HEK293 (cell line): Measurements from ENCODE around the gene PBXIP1.

Experiments
- CTCF ChIA-PET: fragments of 350-600 bp; formaldehyde crosslinking; extraction: SDS; loops from one replicate; lab custom pipeline; 2021; ENCODE audit warnings: antibody characterized with exemption; lab: Yijun Ruan, JAX
- POLR2A ChIA-PET: fragments of 300-600 bp; formaldehyde crosslinking; extraction: SDS; loops from one replicate; lab custom pipeline; 2020; ENCODE audit warnings: antibody characterized with exemption, inconsistent platforms; lab: Yijun Ruan, JAX
- H3K27ac ChIP-seq: fragments of 200-500 bp; sonication (Bioruptor generic); 2 replicates; pipeline ENCODE4 v1.5.1; 2014; ENCODE audit warnings: low read depth, low read length, control low read depth, inconsistent platforms; ENCODE audit errors: extremely low read depth
- H3K36me3 ChIP-seq, 2 experiments: fragments of 200-500 bp in 1 of 2; sonication (Bioruptor generic) in 1 of 2; 1 replicate in 1 of 2; 2 replicates in 1 of 2; pipeline ENCODE4 v1.5.1; 2014 to 2017; ENCODE audit warnings: inconsistent platforms in 2 of 2, low read length in 2 of 2; ENCODE audit not compliant: control insufficient read depth in 2 of 2, insufficient read depth in 1 of 2
- H3K4me1 ChIP-seq: fragments of 200-500 bp; sonication (Bioruptor generic); 2 replicates; pipeline ENCODE4 v1.5.1; 2014; ENCODE audit warnings: mild to moderate bottlenecking, low read length, inconsistent platforms; ENCODE audit not compliant: control insufficient read depth, insufficient read depth
- H3K4me3 ChIP-seq: 2 replicates; pipeline ENCODE4 v1.5.1; 2011; ENCODE audit warnings: low read depth, mild to moderate bottlenecking, control low read depth, low read length, moderate library complexity
- H3K9me3 ChIP-seq: fragments of 200-500 bp; sonication (Bioruptor generic); 2 replicates; pipeline ENCODE4 v1.5.1; 2014; ENCODE audit warnings: low read depth, low read length, inconsistent platforms; ENCODE audit not compliant: control insufficient read depth, insufficient read depth
- GLI2 ChIP-seq: fragments of 450-650 bp; formaldehyde crosslinking; IDR thresholded peaks from 2 replicates; pipeline ENCODE4; 2017; ENCODE audit warnings: missing biosample characterization, missing genetic modification characterization, low read depth, borderline replicate concordance
- KLF16 ChIP-seq: fragments of 450-650 bp; formaldehyde crosslinking; IDR thresholded peaks from 2 replicates; pipeline ENCODE4 v1.5.1; 2017; ENCODE audit warnings: missing biosample characterization, missing genetic modification characterization
- OSR2 ChIP-seq: fragments of 450-650 bp; formaldehyde crosslinking; IDR thresholded peaks from 2 replicates; pipeline ENCODE4 v1.5.1; 2016; ENCODE audit warnings: missing biosample characterization, missing genetic modification characterization
- REPIN1 ChIP-seq: fragments of 450-650 bp; formaldehyde crosslinking; IDR thresholded peaks from 2 replicates; pipeline ENCODE4 v1.5.1; 2017; ENCODE audit warnings: missing biosample characterization, missing genetic modification characterization, low read depth
- SCRT2 ChIP-seq: fragments of 450-650 bp; formaldehyde crosslinking; IDR thresholded peaks from 2 replicates; pipeline ENCODE4 v1.5.1; 2016; ENCODE audit warnings: missing biosample characterization, missing genetic modification characterization
- SP2 ChIP-seq: fragments of 450-650 bp; formaldehyde crosslinking; IDR thresholded peaks from 2 replicates; pipeline ENCODE4 v1.5.1; 2016; ENCODE audit warnings: missing biosample characterization, missing genetic modification characterization
- ZNF10 ChIP-seq: fragments of 450-650 bp; formaldehyde crosslinking; IDR thresholded peaks from 2 replicates; pipeline ENCODE4 v1.5.1; 2017; ENCODE audit warnings: missing biosample characterization, missing genetic modification characterization
- ZNF174 ChIP-seq: fragments of 450-650 bp; formaldehyde crosslinking; IDR thresholded peaks from 2 replicates; pipeline ENCODE4 v1.5.0; 2017; ENCODE audit warnings: missing biosample characterization, mild to moderate bottlenecking, missing genetic modification characterization
- ZNF24 ChIP-seq: fragments of 450-650 bp; formaldehyde crosslinking; IDR thresholded peaks from 2 replicates; pipeline ENCODE4 v1.5.1; 2016; ENCODE audit warnings: missing biosample characterization, missing genetic modification characterization
- ZNF311 ChIP-seq: fragments of 450-650 bp; formaldehyde crosslinking; IDR thresholded peaks from 2 replicates; pipeline ENCODE4 v1.5.1; 2017; ENCODE audit warnings: missing biosample characterization, missing genetic modification characterization, borderline replicate concordance
- ZNF416 ChIP-seq: fragments of 450-650 bp; formaldehyde crosslinking; IDR thresholded peaks from 2 replicates; pipeline ENCODE4 v1.5.1; 2016; ENCODE audit warnings: missing biosample characterization, missing genetic modification characterization
- ZNF529 ChIP-seq: fragments of 450-650 bp; formaldehyde crosslinking; IDR thresholded peaks from 2 replicates; pipeline ENCODE4 v1.5.1; 2017; ENCODE audit warnings: missing genetic modification characterization, missing biosample characterization; ENCODE audit not compliant: insufficient replicate concordance
- ZNF530 ChIP-seq: fragments of 450-650 bp; formaldehyde crosslinking; IDR thresholded peaks from 2 replicates; pipeline ENCODE4 v1.5.1; 2016; ENCODE audit warnings: low read depth, missing biosample characterization, missing genetic modification characterization
- ZNF585B ChIP-seq: fragments of 450-650 bp; formaldehyde crosslinking; IDR thresholded peaks from 2 replicates; pipeline ENCODE4 v1.5.1; 2016; ENCODE audit warnings: missing biosample characterization, missing genetic modification characterization
- ZNF600 ChIP-seq: fragments of 450-650 bp; formaldehyde crosslinking; IDR thresholded peaks from 2 replicates; pipeline ENCODE4 v1.5.1; 2016; ENCODE audit warnings: missing biosample characterization, missing genetic modification characterization
- ZNF76 ChIP-seq: fragments of 450-650 bp; formaldehyde crosslinking; IDR thresholded peaks from 2 replicates; pipeline ENCODE4; 2016; ENCODE audit warnings: low read depth, missing biosample characterization, missing genetic modification characterization, borderline replicate concordance
- ZNF843 ChIP-seq: fragments of 450-650 bp; formaldehyde crosslinking; IDR thresholded peaks from 2 replicates; pipeline ENCODE4 v1.5.1; 2016; ENCODE audit warnings: missing biosample characterization, missing genetic modification characterization
- ZXDB ChIP-seq: fragments of 450-650 bp; formaldehyde crosslinking; IDR thresholded peaks from 2 replicates; pipeline ENCODE4 v1.5.1; 2016; ENCODE audit warnings: missing biosample characterization, missing genetic modification characterization
- TF ChIP-seq, protein P1 (sequence below): fragments of 450-650 bp; formaldehyde crosslinking; IDR thresholded peaks from 2 replicates; pipeline ENCODE4 v1.5.1; 2016; ENCODE audit warnings: missing biosample characterization, missing genetic modification characterization
- TF ChIP-seq, protein P2 (sequence below): fragments of 450-650 bp; formaldehyde crosslinking; IDR thresholded peaks from 2 replicates; pipeline ENCODE4 v1.5.1; 2016; ENCODE audit warnings: missing biosample characterization, missing genetic modification characterization
- TF ChIP-seq, protein P3 (sequence below): fragments of 450-650 bp; formaldehyde crosslinking; IDR thresholded peaks from 2 replicates; pipeline ENCODE4 v1.5.1; 2016; ENCODE audit warnings: missing biosample characterization, missing genetic modification characterization
- TF ChIP-seq, protein P4 (sequence below): fragments of 450-650 bp; formaldehyde crosslinking; IDR thresholded peaks from 2 replicates; pipeline ENCODE4 v1.5.1; 2016; ENCODE audit warnings: missing biosample characterization, missing genetic modification characterization, borderline replicate concordance

PBXIP1 gene

DNA sequence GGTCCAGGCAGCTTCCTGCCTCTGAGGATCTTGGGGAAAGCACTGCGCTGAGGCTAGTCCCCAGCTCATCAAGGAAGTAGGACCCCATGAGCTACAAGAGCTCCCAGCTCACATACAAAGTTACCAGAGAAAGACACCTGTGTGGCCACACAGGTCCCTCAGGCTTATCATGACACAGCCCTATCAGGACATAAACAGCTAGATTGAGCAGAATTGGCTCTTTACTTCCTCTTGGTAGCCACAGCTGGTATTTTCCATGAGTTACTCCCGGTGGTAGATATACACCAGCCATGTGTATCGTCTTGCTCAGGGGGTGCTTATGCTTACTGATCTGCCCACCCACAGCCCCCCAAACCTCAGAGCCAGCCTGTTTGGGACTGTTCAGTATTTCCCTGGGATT lies 38.7 kb upstream of the PBXIP1 start:
- no peak overlapping the region for H3K4me3 ChIP-seq
- ChIA-PET CTCF (interaction anchor here (0.6 to 8.9 kb wide), 13 partner anchors 9 to 91 kb away, joined by 3 to 55 read pairs (median 4); partner anchors contain the start of genes FLAD1, PBXIP1, PYGO2 and SHC1), POLR2A (interaction anchor here (0.6 to 3.3 kb wide), 11 partner anchors 9 to 50 kb away, joined by 3 to 28 read pairs (median 4); partner anchors contain the start of genes FLAD1, PBXIP1, PYGO2 and SHC1)
- peaks cover under 1% of the 10 kb centered on the region; the same call in 1 of the 2 replicates for H3K4me1 ChIP-seq
- H3K36me3 ChIP-seq, result peaks cover 0 to 20% of the 10 kb centered on the region in 2 experiments; a peak in 2 of 3 replicates
- no peak for TF ChIP-seq ZNF10 (tag by site-specific recombination)
- no peak for TF ChIP-seq ZXDB
- no peak for TF ChIP-seq ZNF416 (tag by site-specific recombination)
- no peak for TF ChIP-seq ZNF76 (tag by site-specific recombination)
- TF ChIP-seq ZNF24 (tag by site-specific recombination), result no peak
- TF ChIP-seq, protein P1, sequence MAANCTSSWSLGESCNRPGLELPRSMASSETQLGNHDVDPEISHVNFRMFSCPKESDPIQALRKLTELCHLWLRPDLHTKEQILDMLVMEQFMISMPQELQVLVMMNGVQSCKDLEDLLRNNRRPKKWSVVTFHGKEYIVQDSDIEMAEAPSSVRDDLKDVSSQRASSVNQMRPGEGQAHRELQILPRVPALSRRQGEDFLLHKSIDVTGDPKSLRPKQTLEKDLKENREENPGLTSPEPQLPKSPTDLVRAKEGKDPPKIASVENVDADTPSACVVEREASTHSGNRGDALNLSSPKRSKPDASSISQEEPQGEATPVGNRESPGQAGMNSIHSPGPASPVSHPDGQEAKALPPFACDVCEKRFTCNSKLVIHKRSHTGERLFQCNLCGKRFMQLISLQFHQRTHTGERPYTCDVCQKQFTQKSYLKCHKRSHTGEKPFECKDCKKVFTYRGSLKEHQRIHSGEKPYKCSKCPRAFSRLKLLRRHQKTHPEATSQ (tag by site-specific recombination), result no peak
- no peak for TF ChIP-seq ZNF585B (tag by site-specific recombination)
- TF ChIP-seq KLF16, result no peak
- no peak for TF ChIP-seq OSR2
- TF ChIP-seq SP2, result no peak
- no peak for TF ChIP-seq ZNF311 (tag by site-specific recombination)
- TF ChIP-seq, protein P2, sequence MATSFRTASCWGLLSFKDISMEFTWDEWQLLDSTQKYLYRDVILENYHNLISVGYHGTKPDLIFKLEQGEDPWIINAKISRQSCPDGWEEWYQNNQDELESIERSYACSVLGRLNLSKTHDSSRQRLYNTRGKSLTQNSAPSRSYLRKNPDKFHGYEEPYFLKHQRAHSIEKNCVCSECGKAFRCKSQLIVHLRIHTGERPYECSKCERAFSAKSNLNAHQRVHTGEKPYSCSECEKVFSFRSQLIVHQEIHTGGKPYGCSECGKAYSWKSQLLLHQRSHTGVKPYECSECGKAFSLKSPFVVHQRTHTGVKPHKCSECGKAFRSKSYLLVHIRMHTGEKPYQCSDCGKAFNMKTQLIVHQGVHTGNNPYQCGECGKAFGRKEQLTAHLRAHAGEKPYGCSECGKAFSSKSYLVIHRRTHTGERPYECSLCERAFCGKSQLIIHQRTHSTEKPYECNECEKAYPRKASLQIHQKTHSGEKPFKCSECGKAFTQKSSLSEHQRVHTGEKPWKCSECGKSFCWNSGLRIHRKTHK, result no peak
- TF ChIP-seq GLI2 (tag by site-specific recombination), result no peak
- TF ChIP-seq ZNF174 (tag by site-specific recombination), result no peak
- no peak for TF ChIP-seq ZNF843 (tag by site-specific recombination)
- TF ChIP-seq REPIN1 (tag by site-specific recombination), result no peak
- no peak for TF ChIP-seq SCRT2 (tag by site-specific recombination)
- TF ChIP-seq ZNF529, result no peak
- no peak overlapping the region for H3K27ac ChIP-seq
- H3K9me3 ChIP-seq, result no peaks in the 10 kb centered on the region

DNA sequence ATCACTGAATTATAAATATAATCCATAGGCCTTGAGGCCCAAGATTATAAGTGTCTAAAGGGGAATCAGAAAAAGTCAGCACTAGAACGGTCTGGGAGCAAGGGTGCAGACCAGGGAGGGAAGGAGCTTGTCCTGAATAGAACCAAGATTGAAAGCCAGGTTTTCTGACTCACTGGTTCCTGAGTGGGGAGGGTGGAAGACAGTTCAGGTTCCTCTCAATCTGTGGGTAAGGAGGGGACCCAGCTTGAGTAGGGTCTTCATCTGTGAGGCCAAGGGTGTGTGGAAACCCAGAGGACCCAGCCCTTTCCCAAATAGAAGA lies 38.3 kb upstream of the PBXIP1 start:
- Histone ChIP-seq H3K36me3 (peaks cover 0 to 23% of the 10 kb centered on the region in 2 experiments; a peak in 2 of 3 replicates), H3K4me3 (no peak overlapping the region), H3K9me3 (no peaks in the 10 kb centered on the region), H3K4me1 (no peaks in the 10 kb centered on the region), H3K27ac (no peak overlapping the region)
- POLR2A ChIA-PET, result interaction anchor here (0.8 to 3.3 kb wide), 11 partner anchors 11 to 338 kb away, joined by 3 to 28 read pairs (median 4); partner anchors contain the start of genes FLAD1, PBXIP1 and PYGO2
- CTCF ChIA-PET, result interaction anchor here (0.6 to 8.9 kb wide), 11 partner anchors 11 to 91 kb away, joined by 3 to 55 read pairs (median 4); partner anchors contain the start of genes FLAD1 and PYGO2
- TF ChIP-seq ZNF530, result no peak
- TF ChIP-seq, protein P3, sequence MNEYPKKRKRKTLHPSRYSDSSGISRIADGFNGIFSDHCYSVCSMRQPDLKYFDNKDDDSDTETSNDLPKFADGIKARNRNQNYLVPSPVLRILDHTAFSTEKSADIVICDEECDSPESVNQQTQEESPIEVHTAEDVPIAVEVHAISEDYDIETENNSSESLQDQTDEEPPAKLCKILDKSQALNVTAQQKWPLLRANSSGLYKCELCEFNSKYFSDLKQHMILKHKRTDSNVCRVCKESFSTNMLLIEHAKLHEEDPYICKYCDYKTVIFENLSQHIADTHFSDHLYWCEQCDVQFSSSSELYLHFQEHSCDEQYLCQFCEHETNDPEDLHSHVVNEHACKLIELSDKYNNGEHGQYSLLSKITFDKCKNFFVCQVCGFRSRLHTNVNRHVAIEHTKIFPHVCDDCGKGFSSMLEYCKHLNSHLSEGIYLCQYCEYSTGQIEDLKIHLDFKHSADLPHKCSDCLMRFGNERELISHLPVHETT (tag by site-specific recombination), result no peak
- no peak for TF ChIP-seq ZNF10 (tag by site-specific recombination)
- TF ChIP-seq, protein P4, sequence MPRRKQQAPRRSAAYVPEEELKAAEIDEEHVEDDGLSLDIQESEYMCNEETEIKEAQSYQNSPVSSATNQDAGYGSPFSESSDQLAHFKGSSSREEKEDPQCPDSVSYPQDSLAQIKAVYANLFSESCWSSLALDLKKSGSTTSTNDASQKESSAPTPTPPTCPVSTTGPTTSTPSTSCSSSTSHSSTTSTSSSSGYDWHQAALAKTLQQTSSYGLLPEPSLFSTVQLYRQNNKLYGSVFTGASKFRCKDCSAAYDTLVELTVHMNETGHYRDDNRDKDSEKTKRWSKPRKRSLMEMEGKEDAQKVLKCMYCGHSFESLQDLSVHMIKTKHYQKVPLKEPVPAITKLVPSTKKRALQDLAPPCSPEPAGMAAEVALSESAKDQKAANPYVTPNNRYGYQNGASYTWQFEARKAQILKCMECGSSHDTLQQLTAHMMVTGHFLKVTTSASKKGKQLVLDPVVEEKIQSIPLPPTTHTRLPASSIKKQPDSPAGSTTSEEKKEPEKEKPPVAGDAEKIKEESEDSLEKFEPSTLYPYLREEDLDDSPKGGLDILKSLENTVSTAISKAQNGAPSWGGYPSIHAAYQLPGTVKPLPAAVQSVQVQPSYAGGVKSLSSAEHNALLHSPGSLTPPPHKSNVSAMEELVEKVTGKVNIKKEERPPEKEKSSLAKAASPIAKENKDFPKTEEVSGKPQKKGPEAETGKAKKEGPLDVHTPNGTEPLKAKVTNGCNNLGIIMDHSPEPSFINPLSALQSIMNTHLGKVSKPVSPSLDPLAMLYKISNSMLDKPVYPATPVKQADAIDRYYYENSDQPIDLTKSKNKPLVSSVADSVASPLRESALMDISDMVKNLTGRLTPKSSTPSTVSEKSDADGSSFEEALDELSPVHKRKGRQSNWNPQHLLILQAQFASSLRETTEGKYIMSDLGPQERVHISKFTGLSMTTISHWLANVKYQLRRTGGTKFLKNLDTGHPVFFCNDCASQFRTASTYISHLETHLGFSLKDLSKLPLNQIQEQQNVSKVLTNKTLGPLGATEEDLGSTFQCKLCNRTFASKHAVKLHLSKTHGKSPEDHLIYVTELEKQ, result no peak
- peak; percentile 49; the same call in 1 of the 2 replicates for TF ChIP-seq ZNF600
